Chondrocyte (in vitro differentiated cells): Measurements from ENCODE around the gene THSD7B. TPM values are rescaled to one million over a fixed set of nuclear protein-coding genes. Genes with fewer than 3 reads are reported as not detected.

ENCODE experiments used
- DNase-seq: peaks from one replicate; pipeline ENCODE4 v3.0.0; 2021; ENCODE audit warnings: mixed read lengths, low spot score
- H3K27ac Mint-ChIP-seq: one replicate; pipeline ENCODE4 v1.8.0; 2021; ENCODE audit warnings: mild to moderate bottlenecking, moderate library complexity, mixed read lengths; ENCODE audit not compliant: unreplicated experiment
- H3K27me3 Mint-ChIP-seq: 2 replicates; pipeline ENCODE4 v1.8.0; 2021; ENCODE audit warnings: low read depth, mixed read lengths
- H3K36me3 Mint-ChIP-seq: 2 replicates; pipeline ENCODE4 v1.8.0; 2021; ENCODE audit warnings: low read depth, mixed read lengths
- H3K4me1 Mint-ChIP-seq: 2 replicates; pipeline ENCODE4 v1.8.0; 2021; ENCODE audit warnings: low read depth, mild to moderate bottlenecking, mixed read lengths
- H3K4me3 Mint-ChIP-seq: one replicate; pipeline ENCODE4 v1.8.0; 2021; ENCODE audit warnings: mild to moderate bottlenecking, moderate library complexity, mixed read lengths; ENCODE audit not compliant: unreplicated experiment
- H3K9me3 Mint-ChIP-seq: 2 replicates; pipeline ENCODE4 v1.8.0; 2021; ENCODE audit warnings: low read depth, mixed read lengths
- total RNA-seq: library from RNA; stranded (reverse); gene quantifications from 3 replicates; pipeline ENCODE4 v1.2.1, GENCODE V29; 2021
- TF ChIP-seq, protein P1 (sequence below): fragments of 200-600 bp; sonication (generic); IDR thresholded peaks from 2 replicates; pipeline ENCODE4 v1.5.0; 2021; ENCODE audit warnings: antibody characterized with exemption, mild to moderate bottlenecking, moderate library complexity

The THSD7B gene
- total RNA-seq, 1 donor from 2014 or later = not detected

DNA sequence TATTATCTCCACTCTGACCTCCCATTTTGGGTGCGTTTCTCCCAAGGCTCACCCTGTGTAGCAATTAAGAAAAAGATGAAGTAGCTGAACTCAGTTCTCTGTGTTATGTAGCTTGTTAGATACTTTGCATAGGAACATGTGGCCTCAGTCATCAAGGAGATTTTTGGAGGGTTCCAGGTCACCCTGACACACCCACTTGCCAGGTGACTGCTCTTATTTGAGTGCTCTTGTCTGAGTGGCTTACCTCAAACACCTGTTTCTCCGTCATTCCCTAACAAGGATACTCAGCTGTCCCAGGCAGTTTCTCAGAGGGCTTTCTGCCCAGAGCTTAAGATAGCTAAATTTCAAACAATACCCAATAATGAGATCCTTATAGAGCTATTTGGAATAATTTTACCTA is 621.7 kb downstream of the THSD7B start:
- no peak overlapping the region for H3K27ac Mint-ChIP-seq
- DNase-seq = no peak
- no peaks in the 10 kb centered on the region for H3K4me1 Mint-ChIP-seq
- H3K9me3 Mint-ChIP-seq = peaks cover 28% of the 10 kb centered on the region
- no peak overlapping the region for H3K4me3 Mint-ChIP-seq
- H3K27me3 Mint-ChIP-seq = peaks cover 2% of the 10 kb centered on the region
- H3K36me3 Mint-ChIP-seq = no peaks in the 10 kb centered on the region
- TF ChIP-seq, protein P1, sequence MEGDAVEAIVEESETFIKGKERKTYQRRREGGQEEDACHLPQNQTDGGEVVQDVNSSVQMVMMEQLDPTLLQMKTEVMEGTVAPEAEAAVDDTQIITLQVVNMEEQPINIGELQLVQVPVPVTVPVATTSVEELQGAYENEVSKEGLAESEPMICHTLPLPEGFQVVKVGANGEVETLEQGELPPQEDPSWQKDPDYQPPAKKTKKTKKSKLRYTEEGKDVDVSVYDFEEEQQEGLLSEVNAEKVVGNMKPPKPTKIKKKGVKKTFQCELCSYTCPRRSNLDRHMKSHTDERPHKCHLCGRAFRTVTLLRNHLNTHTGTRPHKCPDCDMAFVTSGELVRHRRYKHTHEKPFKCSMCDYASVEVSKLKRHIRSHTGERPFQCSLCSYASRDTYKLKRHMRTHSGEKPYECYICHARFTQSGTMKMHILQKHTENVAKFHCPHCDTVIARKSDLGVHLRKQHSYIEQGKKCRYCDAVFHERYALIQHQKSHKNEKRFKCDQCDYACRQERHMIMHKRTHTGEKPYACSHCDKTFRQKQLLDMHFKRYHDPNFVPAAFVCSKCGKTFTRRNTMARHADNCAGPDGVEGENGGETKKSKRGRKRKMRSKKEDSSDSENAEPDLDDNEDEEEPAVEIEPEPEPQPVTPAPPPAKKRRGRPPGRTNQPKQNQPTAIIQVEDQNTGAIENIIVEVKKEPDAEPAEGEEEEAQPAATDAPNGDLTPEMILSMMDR = no peak

DNA sequence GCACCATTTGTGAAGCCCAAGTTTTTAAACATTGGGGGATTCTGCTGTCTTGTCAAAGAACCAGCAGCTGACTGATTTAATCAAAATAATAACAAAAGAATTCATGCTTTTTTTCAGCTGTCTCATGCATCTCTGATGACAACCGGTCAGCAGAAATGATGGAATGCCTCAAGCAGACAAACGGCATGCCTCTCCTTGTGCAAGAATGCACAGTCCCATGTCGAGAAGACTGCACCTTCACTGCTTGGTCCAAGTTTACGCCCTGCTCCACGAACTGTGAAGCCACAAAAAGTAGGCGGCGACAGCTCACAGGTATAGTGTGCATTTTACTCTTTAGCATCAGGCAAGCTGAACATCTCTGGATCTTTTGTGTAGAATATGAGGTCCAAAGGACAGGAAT is 640.2 kb downstream of the THSD7B start:
- Mint-ChIP-seq H3K27me3 (peaks cover 2% of the 10 kb centered on the region), H3K4me1 (no peaks in the 10 kb centered on the region), H3K9me3 (peaks cover 2% of the 10 kb centered on the region), H3K4me3 (no peak overlapping the region), H3K36me3 (no peaks in the 10 kb centered on the region), H3K27ac (no peak overlapping the region)
- no peak for DNase-seq
- TF ChIP-seq, protein P1 = no peak

DNA sequence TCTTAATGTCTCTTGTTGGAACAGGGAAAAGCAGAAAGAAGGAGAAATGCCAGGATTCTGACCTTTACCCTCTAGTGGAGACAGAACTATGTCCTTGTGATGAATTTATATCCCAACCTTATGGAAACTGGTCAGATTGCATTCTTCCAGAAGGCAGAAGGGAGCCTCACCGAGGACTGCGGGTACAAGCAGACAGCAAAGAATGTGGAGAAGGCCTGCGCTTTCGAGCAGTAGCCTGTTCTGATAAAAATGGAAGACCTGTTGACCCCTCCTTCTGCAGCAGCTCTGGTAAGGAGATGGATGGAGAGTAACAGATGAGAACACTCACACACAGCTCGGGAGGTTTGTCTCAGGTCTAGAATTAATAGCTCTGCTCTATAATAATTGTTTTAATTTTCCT is 646.2 kb downstream of the THSD7B start:
- Mint-ChIP-seq H3K27ac (no peak overlapping the region), H3K4me1 (no peaks in the 10 kb centered on the region)

DNA sequence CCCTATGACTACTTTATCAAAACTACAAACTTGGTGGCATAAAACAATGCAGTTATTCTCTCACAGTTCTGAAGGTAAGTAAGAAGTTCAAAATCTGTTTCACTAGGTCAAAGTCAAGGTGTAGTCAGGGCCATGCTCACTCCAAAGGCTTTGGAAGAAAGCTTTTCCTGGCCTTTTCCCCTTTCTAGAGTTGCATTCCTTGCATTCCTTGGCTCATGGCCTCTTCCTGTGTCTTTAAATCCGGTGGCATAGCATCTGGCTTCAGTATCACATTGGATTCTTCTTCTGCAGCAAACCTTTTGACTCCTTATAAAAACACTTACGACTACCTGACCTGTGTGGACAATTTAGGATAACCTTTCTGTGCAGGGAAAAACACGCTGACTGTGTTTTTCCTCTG is 655.4 kb downstream of the THSD7B start:
- Mint-ChIP-seq H3K27ac (no peak overlapping the region), H3K9me3 (peaks cover 18% of the 10 kb centered on the region), H3K4me1 (no peaks in the 10 kb centered on the region), H3K36me3 (no peaks in the 10 kb centered on the region), H3K4me3 (no peak overlapping the region), H3K27me3 (no peaks in the 10 kb centered on the region)
- TF ChIP-seq, protein P1 = no peak
- no peak for DNase-seq

More for the DNA sequence above, 646.2 kb downstream of the THSD7B start:
- Mint-ChIP-seq H3K4me3 (no peak overlapping the region), H3K27me3 (peaks cover 2% of the 10 kb centered on the region), H3K36me3 (no peaks in the 10 kb centered on the region), H3K9me3 (peaks cover 12% of the 10 kb centered on the region)
- no peak for DNase-seq
- TF ChIP-seq, protein P1 = no peak

DNA sequence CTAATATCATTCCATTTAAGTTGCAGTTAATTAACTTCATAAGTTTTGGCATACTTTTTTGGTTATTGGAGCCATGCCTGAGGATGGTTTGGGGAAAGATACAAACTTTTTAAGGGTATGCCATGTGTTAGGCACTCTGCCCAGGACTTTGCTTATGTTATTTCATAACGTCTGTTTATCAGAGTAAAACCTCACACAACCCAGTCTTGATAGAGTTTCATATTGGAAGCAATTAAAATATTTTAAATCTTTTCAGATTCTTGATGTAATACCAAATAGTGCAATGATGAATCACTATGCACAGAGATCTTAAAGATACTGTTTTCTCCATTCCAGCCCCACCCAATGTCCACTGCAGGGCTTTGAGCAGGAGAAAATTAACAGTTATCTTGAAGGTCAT is 669.8 kb downstream of the THSD7B start:
- no peak overlapping the region for H3K27ac Mint-ChIP-seq

More for the DNA sequence above, 669.8 kb downstream of the THSD7B start:
- DNase-seq = no peak
- Mint-ChIP-seq H3K36me3 (no peaks in the 10 kb centered on the region), H3K9me3 (peaks cover 7% of the 10 kb centered on the region), H3K27me3 (peaks cover 4% of the 10 kb centered on the region), H3K4me3 (no peak overlapping the region), H3K4me1 (no peaks in the 10 kb centered on the region)
- TF ChIP-seq, protein P1 = no peak
